GM21526 (cell line): ENCODE measurements around the gene RPUSD1.
"Not testable (repeated sequence)": the region's sequence is repeated elsewhere in the genome, so short reads cannot be mapped to it uniquely, and the experiment has no call there.

Experiments used
- ATAC-seq: cut with Tn5 transposase; IDR thresholded peaks from one replicate; pipeline ENCODE4 v1.9.1; 2021; ENCODE audit warnings: moderate library complexity; ENCODE audit not compliant: unreplicated experiment, low FRiP score

RPUSD1 gene

GRCh38 chr16:785563-786535 lies 2.3 kb downstream of the RPUSD1 start:
- no peak for ATAC-seq

- no peak for ATAC-seq
Measured at GRCh38 chr16:784431-784830, 3.8 kb downstream of the RPUSD1 start.

- ATAC-seq, result no peak
Measured at GRCh38 chr16:783404-784161, 4.6 kb downstream of the RPUSD1 start.

- ATAC-seq, result no peak
Measured at GRCh38 chr16:782766-783403, 5.3 kb downstream of the RPUSD1 start.

GRCh38 chr16:782258-782657 lies 5.9 kb downstream of the RPUSD1 start:
- no peak for ATAC-seq

- no peak for ATAC-seq
Measured at GRCh38 chr16:781346-782010, 6.7 kb downstream of the RPUSD1 start.

GRCh38 chr16:780296-780695 lies 7.9 kb downstream of the RPUSD1 start:
- ATAC-seq, result no peak

- ATAC-seq, result no peak
Measured at GRCh38 chr16:779561-779960, 8.6 kb downstream of the RPUSD1 start.

GRCh38 chr16:778909-779527 lies 9.2 kb downstream of the RPUSD1 start:
- no peak for ATAC-seq

GRCh38 chr16:778447-778846 lies 9.7 kb downstream of the RPUSD1 start:
- no peak for ATAC-seq

- ATAC-seq, result no peak
Measured at GRCh38 chr16:777826-778225, 10.4 kb downstream of the RPUSD1 start.

- no peak for ATAC-seq
Measured at GRCh38 chr16:776824-777223, 11.4 kb downstream of the RPUSD1 start.

GRCh38 chr16:776298-776697 lies 11.9 kb downstream of the RPUSD1 start:
- not testable (repeated sequence) for ATAC-seq

GRCh38 chr16:775236-775796 lies 12.9 kb downstream of the RPUSD1 start:
- no peak for ATAC-seq

GRCh38 chr16:774086-775001 lies 13.8 kb downstream of the RPUSD1 start:
- no peak for ATAC-seq

- ATAC-seq, result no peak
Measured at GRCh38 chr16:772959-773358, 15.2 kb downstream of the RPUSD1 start.

- ATAC-seq, result no peak
Measured at GRCh38 chr16:770411-770810, 17.8 kb downstream of the RPUSD1 start.

- no peak for ATAC-seq
Measured at GRCh38 chr16:769934-770333, 18.2 kb downstream of the RPUSD1 start.
